Lung (tissue), 12 donors: ENCODE measurements around the gene DENND1A. TPM values are rescaled to one million over a fixed set of nuclear protein-coding genes. Genes with fewer than 3 reads are reported as not detected.

Experiments used
- ATAC-seq: fragments of 200-7000 bp; cut with Tn5 transposase; one replicate; pipeline ENCODE4 v1.9.1; 2020; ENCODE audit warnings: moderate number of reproducible peaks; ENCODE audit not compliant: insufficient read depth, low FRiP score
- DNase-seq, 3 donors: peaks; one replicate each; pipeline ENCODE4 v3.0.0-alpha.2; 2013 to 2017
- H3K27ac ChIP-seq, 2 donors: one replicate each; pipeline ENCODE4 v1.5.1; 2013; ENCODE audit warnings: mild to moderate bottlenecking in 2 of 2, moderate library complexity in 2 of 2, control low read depth in 1 of 2, inconsistent platforms in 1 of 2, low read depth in 1 of 2, low read length in 1 of 2
- H3K27me3 ChIP-seq, 3 donors: one replicate each; pipeline ENCODE4 v1.5.1; 2013; ENCODE audit warnings: low read length in 2 of 3; ENCODE audit not compliant: control insufficient read depth in 3 of 3, insufficient read depth in 3 of 3
- H3K36me3 ChIP-seq, 4 donors: one replicate each; pipeline ENCODE4 v1.5.1; 2013; ENCODE audit warnings: low read length in 4 of 4, mild to moderate bottlenecking in 1 of 4, moderate library complexity in 1 of 4; ENCODE audit not compliant: control insufficient read depth in 4 of 4, insufficient read depth in 4 of 4
- H3K4me1 ChIP-seq, 5 donors: one replicate each; pipeline ENCODE4 v1.5.1; 2013; ENCODE audit warnings: low read length in 5 of 5, mild to moderate bottlenecking in 2 of 5, moderate library complexity in 1 of 5; ENCODE audit not compliant: control insufficient read depth in 5 of 5, insufficient read depth in 5 of 5
- H3K4me3 ChIP-seq: one replicate; pipeline ENCODE4 v1.5.1; 2013; ENCODE audit warnings: mild to moderate bottlenecking, control low read depth, moderate library complexity
- H3K9ac ChIP-seq, 2 donors: one replicate each; pipeline ENCODE4 v1.5.1; 2013; ENCODE audit warnings: low read length in 2 of 2, control low read depth in 1 of 2; ENCODE audit not compliant: insufficient read depth in 1 of 2
- H3K9me3 ChIP-seq, 4 donors: one replicate each; pipeline ENCODE4 v1.5.1; 2013; ENCODE audit warnings: low read length in 3 of 4, mild to moderate bottlenecking in 1 of 4, moderate library complexity in 1 of 4; ENCODE audit not compliant: control insufficient read depth in 4 of 4, insufficient read depth in 3 of 4
- CTCF ChIP-seq: IDR thresholded peaks from 2 replicates; pipeline ENCODE4 v1.5.1; 2012; ENCODE audit warnings: mild to moderate bottlenecking; ENCODE audit errors: control extremely low read depth, extremely low read depth
- WGBS, 2 donors: extraction: QIAGEN DNeasy Blood & Tissue Kit; methylation state at CpG; one replicate each; pipeline ENCODE4 v1.1.7; 2013; 5-methylcytosine and 5-hydroxymethylcytosine counted together
- polyA plus RNA-seq, 2 donors: library from polyadenylated mRNA; stranded (reverse); fragments of 200-250 nt; gene quantifications; one replicate each; pipeline ENCODE4 v1.2.1, GENCODE V29; 2013
- total RNA-seq, 2 donors: library from RNA; depleted of rRNA in 1 of 2; stranded (reverse); fragments of >200 nt in 1 of 2; gene quantifications; one replicate each; pipeline ENCODE4 v1.2.1, GENCODE V29; 2014 to 2021
- donor health status: control.
- donor health status: control.
- donor health status: Bipolar disorder and iron deficiency.
- donor health status: healthy.
- donor health status: DM: yes; HTN: yes; CAD: no.

DENND1A gene
- total and polyA plus RNA-seq, 4 donors: 5.7 to 29.8 (median 14.5) TPM

DNA sequence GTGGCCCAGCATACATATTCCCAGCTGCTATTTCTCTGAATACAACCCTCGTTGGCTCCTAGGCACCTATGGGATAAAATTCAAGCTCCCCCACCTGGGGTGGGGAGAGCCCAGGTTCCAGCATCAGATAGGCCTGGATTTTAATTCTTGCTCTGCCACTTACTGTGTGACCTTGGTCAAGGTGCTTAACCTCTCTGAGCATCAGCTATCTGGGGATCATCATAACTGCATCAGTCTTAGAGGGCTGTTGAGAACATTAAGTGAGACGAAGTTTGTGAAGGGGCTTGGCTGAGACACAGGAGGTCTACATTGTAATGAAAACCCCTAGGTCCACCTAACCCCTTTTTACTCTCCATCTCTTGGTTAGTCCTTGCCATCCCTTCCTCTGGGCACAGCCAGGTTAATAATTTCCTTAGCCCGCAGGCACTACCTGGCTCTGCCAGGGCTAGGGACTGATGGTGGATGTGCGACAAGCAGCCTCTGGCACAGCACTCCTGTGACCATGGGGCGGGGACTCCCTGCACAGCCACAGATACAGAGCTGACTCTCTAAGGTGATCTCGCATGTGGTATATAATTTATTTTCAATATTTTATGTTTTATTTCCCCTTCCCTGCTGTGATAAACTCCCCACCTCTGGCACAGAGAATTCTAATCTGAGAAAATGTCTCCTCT lies 505.2 kb downstream of the DENND1A start:
- no peak overlapping the region for H3K4me3 ChIP-seq
- no peak overlapping the region for H3K27ac ChIP-seq
- no peak overlapping the region for H3K9ac ChIP-seq
- WGBS, 2 donors: 91 to 96% methylated on average over 6 of the region's 6 CpGs
- no peaks in the 10 kb centered on the region for H3K27me3 ChIP-seq
- peaks cover 0 to 6% (median under 1%) of the 10 kb centered on the region in 4 donors for H3K36me3 ChIP-seq
- H3K4me1 ChIP-seq: peaks cover 0 to 10% (median 0%) of the 10 kb centered on the region in 5 donors
- TF ChIP-seq CTCF: no peak
- ATAC-seq (no peak), DNase-seq (no peak)
- peaks cover 0 to 1% (median 0%) of the 10 kb centered on the region in 4 donors for H3K9me3 ChIP-seq

- no peak overlapping the region for H3K4me3 ChIP-seq
- no peak overlapping the region for H3K9ac ChIP-seq
- H3K27me3 ChIP-seq: no peaks in the 10 kb centered on the region
- no peak for DNase-seq
- WGBS, 2 donors: 90 to 97% methylated on average over 5 of the region's 5 CpGs
- H3K36me3 ChIP-seq: peaks cover 0 to 6% (median 2%) of the 10 kb centered on the region in 4 donors
- H3K9me3 ChIP-seq: peaks cover 0 to 1% (median 0%) of the 10 kb centered on the region in 4 donors
- ATAC-seq: no peak
- H3K4me1 ChIP-seq: peaks cover 0 to 10% (median 0%) of the 10 kb centered on the region in 5 donors
- H3K27ac ChIP-seq: no peak overlapping the region
- TF ChIP-seq CTCF: no peak
Measured at GRCh38 chr9:123424131-123424530, 505.8 kb downstream of the DENND1A start.

DNA sequence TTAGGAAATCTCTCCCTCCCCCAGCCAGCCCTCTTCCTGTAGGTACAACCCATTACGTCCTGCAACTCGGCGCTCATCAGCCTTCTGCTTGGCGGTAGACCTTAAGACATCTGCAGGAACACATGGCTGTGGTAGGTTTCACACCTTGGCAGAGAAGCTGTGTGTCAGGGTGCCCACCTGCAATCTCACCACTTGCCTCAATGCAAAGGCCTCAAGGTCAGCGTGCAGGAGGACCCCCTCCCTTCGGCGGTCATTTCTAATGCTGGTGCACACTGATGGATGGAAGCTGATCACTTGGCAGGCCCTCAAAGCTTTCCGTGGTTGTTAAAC lies 506.6 kb downstream of the DENND1A start:
- Histone ChIP-seq H3K27ac (no peak overlapping the region), H3K9ac (no peak overlapping the region), H3K36me3 (peaks cover 0 to 8% (median 2%) of the 10 kb centered on the region in 4 donors), H3K9me3 (peaks cover 0 to 1% (median 0%) of the 10 kb centered on the region in 4 donors), H3K4me1 (peaks cover 0 to 10% (median 0%) of the 10 kb centered on the region in 5 donors), H3K4me3 (no peak overlapping the region), H3K27me3 (no peaks in the 10 kb centered on the region)
- TF ChIP-seq CTCF: no peak
- DNase-seq (no peak), ATAC-seq (no peak)
- WGBS, 2 donors: 72 to 87% methylated on average over 8 of the region's 8 CpGs
